Measurements from ENCODE around the gene DNAJB6.
A peak's percentile ranks its signal among the peaks of the same experiment; 100 is the strongest.

The DNAJB6 gene

DNA sequence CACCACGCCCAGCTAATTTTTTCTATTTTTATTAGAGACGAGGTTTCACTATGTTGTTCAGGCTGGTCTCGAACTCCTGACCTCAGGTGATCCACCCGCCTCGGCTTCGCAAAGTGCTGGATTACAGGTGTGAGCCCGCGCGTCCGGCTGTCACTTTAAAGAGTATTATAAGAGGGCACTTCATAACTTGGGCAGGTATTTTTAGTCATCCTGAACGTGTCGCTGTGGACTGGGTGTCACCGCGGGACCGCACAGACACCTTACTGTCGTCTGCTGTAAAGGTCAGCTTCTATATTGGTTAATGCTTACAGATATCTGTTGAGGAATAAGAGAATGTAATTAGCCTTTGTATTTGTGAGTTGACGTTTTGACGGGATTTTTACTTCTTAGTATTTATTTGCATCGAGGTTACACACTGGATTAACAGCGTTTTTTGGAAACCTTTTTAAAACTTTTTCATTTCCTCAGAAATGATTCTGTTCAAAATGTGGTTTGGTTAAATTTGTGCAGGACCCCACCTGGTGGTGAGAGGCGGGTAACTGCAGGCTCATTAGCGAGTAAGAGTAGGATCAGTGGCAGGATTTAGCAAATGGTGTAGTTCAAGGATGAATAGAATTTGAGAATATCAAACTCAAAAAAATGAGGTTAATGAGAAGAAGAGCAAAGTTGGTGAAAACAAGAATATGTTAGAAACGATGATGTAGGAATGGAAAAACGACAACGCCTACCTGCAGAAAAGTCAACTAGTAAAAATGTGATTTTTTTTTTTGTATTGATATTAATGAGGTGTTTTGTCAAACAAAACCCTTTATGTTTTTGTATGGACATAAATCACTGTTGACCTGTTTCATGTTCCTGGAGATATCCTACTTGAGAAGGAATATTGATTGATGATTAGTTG is 3.2 kb downstream of the DNAJB6 start:
- TF ChIP-seq, protein P1, sequence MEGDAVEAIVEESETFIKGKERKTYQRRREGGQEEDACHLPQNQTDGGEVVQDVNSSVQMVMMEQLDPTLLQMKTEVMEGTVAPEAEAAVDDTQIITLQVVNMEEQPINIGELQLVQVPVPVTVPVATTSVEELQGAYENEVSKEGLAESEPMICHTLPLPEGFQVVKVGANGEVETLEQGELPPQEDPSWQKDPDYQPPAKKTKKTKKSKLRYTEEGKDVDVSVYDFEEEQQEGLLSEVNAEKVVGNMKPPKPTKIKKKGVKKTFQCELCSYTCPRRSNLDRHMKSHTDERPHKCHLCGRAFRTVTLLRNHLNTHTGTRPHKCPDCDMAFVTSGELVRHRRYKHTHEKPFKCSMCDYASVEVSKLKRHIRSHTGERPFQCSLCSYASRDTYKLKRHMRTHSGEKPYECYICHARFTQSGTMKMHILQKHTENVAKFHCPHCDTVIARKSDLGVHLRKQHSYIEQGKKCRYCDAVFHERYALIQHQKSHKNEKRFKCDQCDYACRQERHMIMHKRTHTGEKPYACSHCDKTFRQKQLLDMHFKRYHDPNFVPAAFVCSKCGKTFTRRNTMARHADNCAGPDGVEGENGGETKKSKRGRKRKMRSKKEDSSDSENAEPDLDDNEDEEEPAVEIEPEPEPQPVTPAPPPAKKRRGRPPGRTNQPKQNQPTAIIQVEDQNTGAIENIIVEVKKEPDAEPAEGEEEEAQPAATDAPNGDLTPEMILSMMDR (IDR thresholded peaks at IDR 0.05; ENCODE audit: low read depth, low read length, missing control alignments), result peak; percentile 78
- DNase-seq (ENCODE audit: low read depth), result peak; percentile 51
- H3K4me3 ChIP-seq (ENCODE audit: low read depth, low read length), result peak overlapping the region; percentile 27

DNA sequence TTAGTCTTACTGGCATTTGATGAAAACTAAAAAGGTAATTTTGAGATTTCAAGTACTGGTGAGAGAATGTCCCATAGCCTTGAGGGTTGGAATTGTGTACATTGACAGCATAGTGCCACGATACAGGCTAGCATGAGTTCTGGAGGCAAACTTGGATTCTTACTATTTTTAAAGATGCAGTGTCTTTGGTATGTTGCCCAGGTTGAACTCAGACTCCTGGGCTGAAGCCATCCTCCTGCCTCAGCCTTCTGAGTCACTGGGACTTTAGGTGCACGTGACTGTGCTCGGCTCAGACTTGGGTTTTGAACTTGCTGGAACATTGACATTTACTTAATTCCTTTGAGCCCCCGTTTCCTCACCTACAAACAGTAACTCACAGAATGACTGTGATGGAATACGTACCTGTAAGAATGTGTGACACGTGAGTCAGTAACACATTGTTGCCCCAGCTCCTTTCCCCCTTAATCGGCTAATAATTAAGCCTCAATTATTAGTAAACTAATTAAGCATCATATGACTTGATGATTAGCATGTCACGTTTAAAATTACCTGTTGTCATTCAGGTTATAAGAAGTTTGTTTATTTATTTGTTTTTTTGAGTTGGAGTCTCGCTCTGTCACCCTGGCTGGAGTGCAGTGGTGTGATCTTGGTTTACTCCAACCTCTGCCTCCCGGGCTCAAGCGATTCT is 10.6 kb downstream of the DNAJB6 start:
- no peak overlapping the region for H3K4me3 ChIP-seq (ENCODE audit: low read depth, low read length)
- no peak for DNase-seq (ENCODE audit: low read depth)
- TF ChIP-seq, protein P1 (IDR thresholded peaks at IDR 0.05; ENCODE audit: low read depth, low read length, missing control alignments), result no peak

DNA sequence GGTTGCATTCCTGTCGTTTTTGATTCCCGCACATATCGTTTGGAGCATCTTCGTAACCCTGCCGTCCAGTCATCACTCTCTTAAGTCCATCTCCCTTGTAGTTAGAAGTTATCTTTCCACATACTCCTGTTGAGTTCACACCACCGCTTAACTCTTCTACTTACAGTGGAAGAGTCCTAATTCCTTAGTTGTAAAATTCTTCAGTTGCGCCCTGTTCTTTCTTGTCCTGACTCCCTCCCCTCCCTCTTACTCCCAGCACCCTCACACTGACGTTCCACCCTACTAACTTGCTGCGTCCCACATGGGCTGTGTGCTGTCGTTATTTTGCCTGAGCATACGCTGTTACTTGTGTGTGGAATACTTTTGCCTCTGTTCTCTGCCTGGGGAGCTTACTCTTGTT is 11.7 kb downstream of the DNAJB6 start:
- TF ChIP-seq, protein P1 (IDR thresholded peaks at IDR 0.05; ENCODE audit: low read depth, low read length, missing control alignments), result no peak
- no peak for DNase-seq (ENCODE audit: low read depth)
- no peak overlapping the region for H3K4me3 ChIP-seq (ENCODE audit: low read depth, low read length)

DNA sequence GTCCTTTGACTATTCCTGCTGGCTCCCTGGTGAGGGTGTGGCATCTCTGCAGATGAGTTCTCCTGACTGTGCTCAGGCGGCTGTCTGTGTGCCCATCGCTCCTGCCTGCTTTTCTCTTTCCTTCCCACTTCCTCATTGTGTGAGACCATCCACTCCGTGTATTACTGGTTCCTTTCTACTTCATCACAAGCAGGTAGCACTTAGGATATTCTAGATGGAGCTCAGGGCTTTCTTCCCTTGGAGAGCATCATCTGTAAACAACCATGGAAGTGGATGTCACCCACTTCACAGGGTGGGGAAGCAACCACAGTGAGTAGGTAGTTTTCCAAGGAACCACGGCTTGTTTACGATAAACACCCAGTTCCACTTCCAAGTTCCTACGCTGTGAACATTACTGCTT is 15.7 kb downstream of the DNAJB6 start:
- H3K4me3 ChIP-seq (ENCODE audit: low read depth, low read length), result no peak overlapping the region
- DNase-seq (ENCODE audit: low read depth), result no peak
- TF ChIP-seq, protein P1 (IDR thresholded peaks at IDR 0.05; ENCODE audit: low read depth, low read length, missing control alignments), result no peak

DNA sequence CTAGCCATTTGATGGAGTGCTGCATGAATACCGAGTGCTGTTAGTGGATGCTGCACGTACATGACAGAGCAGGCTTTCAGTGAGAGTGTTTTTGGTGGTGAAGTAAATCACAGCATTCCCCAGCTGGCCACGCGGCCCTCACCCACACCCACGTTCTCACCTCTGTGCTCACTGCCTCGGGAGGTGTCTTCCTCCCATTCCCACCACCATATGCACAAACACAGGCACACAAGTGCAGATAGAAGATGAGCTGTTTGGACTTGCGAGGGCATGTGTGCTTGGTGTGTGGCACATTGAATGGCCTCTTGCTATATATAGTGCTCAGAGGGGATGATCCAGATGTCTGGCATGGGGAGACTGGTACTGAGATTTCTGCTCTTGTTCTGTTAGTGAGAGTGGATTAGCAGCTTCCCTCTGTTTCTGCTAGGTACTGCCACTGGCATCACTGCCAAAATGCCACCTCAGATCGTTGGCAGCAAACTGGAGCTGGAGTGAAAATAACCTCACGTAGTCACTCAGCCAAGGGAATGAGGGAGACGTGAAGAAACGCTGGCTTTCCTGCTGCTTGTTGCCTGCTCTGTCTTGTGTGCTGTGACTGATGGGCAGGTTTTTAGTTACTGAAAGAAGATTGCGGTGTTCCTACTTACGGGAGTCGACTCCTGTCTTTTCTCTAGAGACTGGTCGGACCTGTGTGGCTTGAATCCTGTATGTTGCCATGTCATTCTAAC is 19.1 kb downstream of the DNAJB6 start:
- no peak overlapping the region for H3K4me3 ChIP-seq (ENCODE audit: low read depth, low read length)

More for the DNA sequence above, 19.1 kb downstream of the DNAJB6 start:
- TF ChIP-seq, protein P1 (IDR thresholded peaks at IDR 0.05; ENCODE audit: low read depth, low read length, missing control alignments), result no peak
- no peak for DNase-seq (ENCODE audit: low read depth)
